H1 (cell line): ENCODE measurements around the gene STK36. TPM values are rescaled to one million over a fixed set of nuclear protein-coding genes. Genes with fewer than 3 reads are reported as not detected.

Experiments
- CTCF ChIA-PET: fragments of 300-600 bp; sonication (Branson Sonifier 250); formaldehyde crosslinking; loops from one replicate; lab custom pipeline; 2021; ENCODE audit not compliant: partially characterized antibody; lab: Charles Lee
- POLR2A ChIA-PET: fragments of 300-600 bp; sonication (Branson Sonifier 250); formaldehyde crosslinking; loops from one replicate; lab custom pipeline; 2021; ENCODE audit warnings: inconsistent platforms; ENCODE audit not compliant: partially characterized antibody; lab: Charles Lee
- DNase-seq, 2 experiments: peaks; one replicate each; pipeline versions ENCODE4 v3.0.0 to v3.0.0-alpha.2; 2010 to 2022; ENCODE audit warnings: low spot score in 2 of 2, low read depth in 1 of 2, mixed read lengths in 1 of 2
- FAIRE-seq: peaks from 2 replicates; lab custom pipeline; 2011; peaks lifted over from hg19 to GRCh38; lab: Jason Lieb, UNC
- H2AFZ ChIP-seq: 2 replicates; pipeline ENCODE4 v1.8.1; 2012; ENCODE audit warnings: low read length, inconsistent platforms
- H2AK5ac ChIP-seq: 2 replicates; pipeline ENCODE4 v1.6.1; 2013; ENCODE audit warnings: low read depth, low read length
- H2BK120ac ChIP-seq: replicated peaks from 2 replicates; pipeline ENCODE3; 2013; ENCODE audit warnings: low read depth, low read length, inconsistent platforms
- H2BK12ac ChIP-seq: 2 replicates; pipeline ENCODE4 v1.6.1; 2013; ENCODE audit warnings: low read depth, low read length
- H2BK15ac ChIP-seq: 2 replicates; pipeline ENCODE4 v1.6.1; 2013; ENCODE audit warnings: low read length
- H2BK20ac ChIP-seq: 2 replicates; pipeline ENCODE4 v1.6.1; 2013; ENCODE audit warnings: low read length
- H2BK5ac ChIP-seq: 2 replicates; pipeline ENCODE4 v1.6.1; 2013; ENCODE audit warnings: low read depth, low read length
- H3K14ac ChIP-seq: 2 replicates; pipeline ENCODE4 v1.6.1; 2013; ENCODE audit warnings: inconsistent platforms; ENCODE audit not compliant: insufficient read length
- H3K18ac ChIP-seq: 2 replicates; pipeline ENCODE4 v1.6.1; 2013; ENCODE audit warnings: low read length; ENCODE audit errors: extremely low read depth
- H3K23ac ChIP-seq: 2 replicates; pipeline ENCODE4 v1.6.1; 2013; ENCODE audit warnings: inconsistent platforms; ENCODE audit not compliant: insufficient read length
- H3K23me2 ChIP-seq: 2 replicates; pipeline ENCODE4 v1.6.1; 2013; ENCODE audit warnings: low read depth, low read length
- H3K27ac ChIP-seq: 2 replicates; pipeline ENCODE4 v1.6.1; 2011; ENCODE audit warnings: low read depth, low read length, inconsistent platforms
- H3K27me3 ChIP-seq, 4 experiments: replicated peaks in 1 of 4; 1 replicate in 1 of 4; 2 replicates in 3 of 4; pipeline versions ENCODE4 v1.6.1 to v1.8.1; 2011 to 2013; ENCODE audit warnings: low read length in 3 of 4, mild to moderate bottlenecking in 3 of 4, inconsistent platforms in 2 of 4, mixed read lengths in 2 of 4, moderate library complexity in 1 of 4; ENCODE audit not compliant: control insufficient read depth in 3 of 4, insufficient read depth in 3 of 4; ENCODE audit errors: extremely low read depth in 1 of 4
- H3K36me3 ChIP-seq, 4 experiments: 2 replicates each; pipeline versions ENCODE4 v1.6.1 to v1.8.1; 2011 to 2013; ENCODE audit warnings: mild to moderate bottlenecking in 4 of 4, low read length in 3 of 4, moderate library complexity in 2 of 4, control low read depth in 1 of 4, inconsistent platforms in 1 of 4; ENCODE audit not compliant: insufficient read depth in 4 of 4, control insufficient read depth in 2 of 4
- H3K4ac ChIP-seq: replicated peaks from 2 replicates; pipeline ENCODE3; 2013; ENCODE audit warnings: low read length, low read depth, mixed read lengths, inconsistent platforms; ENCODE audit not compliant: insufficient read length
- H3K4me1 ChIP-seq, 4 experiments: replicated peaks in 1 of 4; 1 replicate in 1 of 4; 2 replicates in 3 of 4; pipeline versions ENCODE4 v1.6.1 to v1.8.1; 2011 to 2013; ENCODE audit warnings: low read length in 3 of 4, inconsistent platforms in 2 of 4, mixed read lengths in 1 of 4; ENCODE audit not compliant: insufficient read depth in 4 of 4, control insufficient read depth in 3 of 4
- H3K4me2 ChIP-seq, 2 experiments: 2 replicates each; pipeline versions ENCODE4 v1.6.1 to v1.8.1; 2011 to 2013; ENCODE audit warnings: low read depth in 2 of 2, low read length in 2 of 2, control low read depth in 1 of 2, inconsistent platforms in 1 of 2, mild to moderate bottlenecking in 1 of 2; ENCODE audit not compliant: insufficient read depth in 1 of 2
- H3K4me3 ChIP-seq, 4 experiments: fragments of 200-600, 300-600 bp in 1 of 4; sonication (generic), shearing (Covaris generic), sonication (Bioruptor Twin) in 1 of 4; 2 replicates each; pipeline versions ENCODE4 v1.5.1 to v1.8.1; 2011 to 2016; ENCODE audit warnings: low read length in 4 of 4, low read depth in 3 of 4, control low read depth in 2 of 4, inconsistent platforms in 2 of 4, mild to moderate bottlenecking in 2 of 4, mixed read lengths in 1 of 4, moderate library complexity in 1 of 4; ENCODE audit not compliant: insufficient read depth in 2 of 4; ENCODE audit errors: extremely low read depth in 1 of 4
- H3K56ac ChIP-seq: replicated peaks from 2 replicates; pipeline ENCODE3; 2013; ENCODE audit warnings: low read depth, mild to moderate bottlenecking, mixed read lengths, low read length, inconsistent platforms; ENCODE audit not compliant: insufficient read length
- H3K79me1 ChIP-seq: 2 replicates; pipeline ENCODE4 v1.6.1; 2013; ENCODE audit warnings: low read depth, low read length, control low read depth
- H3K79me2 ChIP-seq, 2 experiments: 2 replicates each; pipeline versions ENCODE4 v1.6.1 to v1.8.1; 2012 to 2013; ENCODE audit warnings: low read length in 2 of 2, mild to moderate bottlenecking in 2 of 2, inconsistent platforms in 1 of 2; ENCODE audit not compliant: insufficient read depth in 2 of 2, control insufficient read depth in 1 of 2
- H3K9ac ChIP-seq, 4 experiments: replicated peaks in 1 of 4; 1 replicate in 1 of 4; 2 replicates in 3 of 4; pipeline versions ENCODE4 v1.6.1 to v1.8.1; 2011 to 2013; ENCODE audit warnings: low read depth in 3 of 4, low read length in 3 of 4, control low read depth in 2 of 4, mild to moderate bottlenecking in 2 of 4, moderate library complexity in 2 of 4, inconsistent platforms in 1 of 4; ENCODE audit errors: extremely low read depth in 1 of 4
- H3K9me3 ChIP-seq, 2 experiments: 2 replicates each; pipeline versions ENCODE4 v1.6.1 to v1.8.1; 2012 to 2013; ENCODE audit warnings: mild to moderate bottlenecking in 2 of 2, moderate library complexity in 2 of 2, control low read depth in 1 of 2, inconsistent platforms in 1 of 2, low read depth in 1 of 2, low read length in 1 of 2, mixed read lengths in 1 of 2; ENCODE audit not compliant: insufficient read depth in 2 of 2
- H4K20me1 ChIP-seq, 2 experiments: replicated peaks in 1 of 2; 2 replicates each; pipeline versions ENCODE3 to v1.8.1; 2011 to 2013; ENCODE audit warnings: inconsistent platforms in 2 of 2, low read length in 2 of 2, mild to moderate bottlenecking in 1 of 2; ENCODE audit not compliant: insufficient read depth in 2 of 2, control insufficient read depth in 1 of 2
- H4K5ac ChIP-seq: 2 replicates; pipeline ENCODE4 v1.6.1; 2013; ENCODE audit warnings: low read length, low read depth, mixed read lengths, inconsistent platforms; ENCODE audit not compliant: insufficient read length
- H4K8ac ChIP-seq: 2 replicates; pipeline ENCODE4 v1.8.0; 2013; ENCODE audit warnings: mild to moderate bottlenecking, moderate library complexity, low read length, inconsistent platforms; ENCODE audit not compliant: insufficient read depth; ENCODE audit errors: extremely low read depth
- H4K91ac ChIP-seq: replicated peaks from 2 replicates; pipeline ENCODE3; 2013; ENCODE audit warnings: low read length, mixed read lengths, inconsistent platforms; ENCODE audit not compliant: insufficient read length
- ASH2L ChIP-seq: fragments of 200-600, 300-600 bp; sonication (generic); IDR thresholded peaks from one replicate; pipeline ENCODE4 v1.7.1; 2017; ENCODE audit warnings: low read length
- CTCF ChIP-seq, 3 experiments: IDR thresholded peaks; 1 replicate in 2 of 3; 2 replicates in 1 of 3; pipeline versions ENCODE4 v1.5.1 to v1.6.1; 2011; ENCODE audit warnings: low read length in 3 of 3, mild to moderate bottlenecking in 3 of 3, inconsistent platforms in 2 of 3, low read depth in 1 of 3, moderate library complexity in 1 of 3; ENCODE audit not compliant: insufficient read depth in 1 of 3; ENCODE audit errors: control extremely low read depth in 1 of 3
- EGR1 ChIP-seq: IDR thresholded peaks from 2 replicates; pipeline ENCODE4 v1.6.1; 2011; ENCODE audit warnings: low read depth, low read length, borderline replicate concordance
- EP300 ChIP-seq, 2 experiments: IDR thresholded peaks; 1 replicate in 1 of 2; 2 replicates in 1 of 2; pipeline ENCODE4 v1.6.1; 2011 to 2012; ENCODE audit warnings: low read depth in 2 of 2, low read length in 2 of 2, mild to moderate bottlenecking in 2 of 2, borderline replicate concordance in 1 of 2, inconsistent platforms in 1 of 2, moderate library complexity in 1 of 2
- GABPA ChIP-seq: IDR thresholded peaks from 2 replicates; pipeline ENCODE4 v1.6.1; 2011; ENCODE audit warnings: mild to moderate bottlenecking, low read length, moderate library complexity, borderline replicate concordance; ENCODE audit not compliant: insufficient read depth
- KDM5A ChIP-seq: fragments of 200-600 bp; IDR thresholded peaks from 2 replicates; pipeline ENCODE4 v1.7.1; 2012; ENCODE audit warnings: mild to moderate bottlenecking, low read length, inconsistent platforms, mixed read lengths
- PHF8 ChIP-seq: fragments of 200-600 bp; sonication (generic); conservative IDR thresholded peaks from 2 replicates; pipeline ENCODE4 v1.7.1; 2012; ENCODE audit warnings: low read depth, mild to moderate bottlenecking, inconsistent platforms, low read length, moderate library complexity
- RXRA ChIP-seq: IDR thresholded peaks from 2 replicates; pipeline ENCODE4 v1.6.1; 2011; ENCODE audit warnings: low read depth, mild to moderate bottlenecking, low read length, moderate library complexity; ENCODE audit not compliant: insufficient read depth
- SP1 ChIP-seq: IDR thresholded peaks from 2 replicates; pipeline ENCODE4 v1.6.1; 2011; ENCODE audit warnings: low read depth, low read length
- TBP ChIP-seq: IDR thresholded peaks from 2 replicates; pipeline ENCODE4 v1.6.1; 2011; ENCODE audit warnings: low read depth, low read length, improper control_type of control experiment
- WGBS, 2 experiments: shearing (Covaris generic) in 1 of 2; methylation state at CpG; one replicate each; pipeline versions ENCODE4 v1.1.6 to v1.1.7; 2013 to 2015; ENCODE audit warnings: low lambda C conversion rate in 2 of 2, mixed read lengths in 2 of 2, inconsistent platforms in 1 of 2, low coverage in 1 of 2, missing lambda C conversion rate in 1 of 2; ENCODE audit not compliant: insufficient replicate concordance in 2 of 2, insufficient coverage in 1 of 2, insufficient read length in 1 of 2; ENCODE audit errors: extremely low coverage in 1 of 2, missing lambda C conversion rate in 1 of 2; 5-methylcytosine and 5-hydroxymethylcytosine counted together
- polyA plus RNA-seq, 7 experiments: library from polyadenylated mRNA; depleted of rRNA in 3 of 7; stranded (reverse) in 5 of 7; unstranded in 2 of 7; fragments of >200 nt in 5 of 7; fragments of 200-250 nt in 2 of 7; gene quantifications; 1 replicate in 5 of 7; 2 replicates in 1 of 7; 4 replicates in 1 of 7; pipeline versions ENCODE4 v1.2.1 to v1.2.3, GENCODE V29; 2011 to 2013; ENCODE audit warnings: missing spikeins in 2 of 7, mixed read lengths in 2 of 7
- total RNA-seq: library from RNA; stranded (reverse); fragmentation: NEBNext Ultra II Directional; extraction: Animal tissue kit (Norgen Biotek cat#: 25700); gene quantifications from 2 replicates; pipeline ENCODE4 v1.2.1, GENCODE V29; 2021

The STK36 gene
- total and polyA plus RNA-seq, 2 of the 8 experiments (the other 6 are each of a cell fraction or from before 2014, with no cell fraction given) = 41.4 to 57.6 TPM

GRCh38 chr2:218722419-218722818 is 50.5 kb downstream of the STK36 start:
- Histone ChIP-seq H3K79me2 (peaks cover 11 to 87% of the 10 kb centered on the region in 2 experiments), H3K14ac (no peak overlapping the region), H4K5ac (no peak overlapping the region), H2BK120ac (no peak overlapping the region), H3K18ac (no peak overlapping the region), H3K4me1 (peaks cover 0 to 15% (median 3%) of the 10 kb centered on the region in 4 experiments; a peak in 3 of 7 replicates), H4K91ac (no peak overlapping the region), H3K56ac (no peak overlapping the region), H3K4me3 (no peak overlapping the region), H2AK5ac (no peak overlapping the region), H2BK12ac (no peak overlapping the region), H2BK5ac (no peak overlapping the region), H3K36me3 (peaks cover 0 to 3% (median under 1%) of the 10 kb centered on the region in 4 experiments; a peak in 2 of 8 replicates), H3K23me2 (no peaks in the 10 kb centered on the region), H3K23ac (no peak overlapping the region), H3K27ac (no peak overlapping the region), H3K27me3 (no peaks in the 10 kb centered on the region), H3K9ac (no peak overlapping the region), H3K4ac (no peak overlapping the region), H3K9me3 (peaks cover 0 to under 1% of the 10 kb centered on the region in 2 experiments; a peak in 1 of 4 replicates), H2BK15ac (no peak overlapping the region), H2BK20ac (no peak overlapping the region), H4K20me1 (peaks cover 3 to 6% of the 10 kb centered on the region in 2 experiments), H2AFZ (no peak overlapping the region), H3K4me2 (no peak overlapping the region), H3K79me1 (peaks cover 2% of the 10 kb centered on the region; the same call in 1 of the 2 replicates), H4K8ac (no peak overlapping the region)
- FAIRE-seq (no peak), DNase-seq (no peak)
- ChIA-PET CTCF (interaction anchor here (1.1 to 3.4 kb wide), 11 partner anchors 8 to 307 kb away, joined by 3 to 25 read pairs (median 7); partner anchors contain the start of gene TTLL4), POLR2A (interaction anchor here (0.6 to 1.8 kb wide), 6 partner anchors 9 to 123 kb away, joined by 3 to 10 read pairs (median 4); partner anchors contain the start of genes CYP27A1 and TTLL4)
- WGBS, 2 experiments = 91% methylated on average over 1 of the region's 1 CpG; no CpG with 5 or more reads in 1 of the 2 experiments
- no peak for TF ChIP-seq ASH2L
- no peak for TF ChIP-seq TBP
- TF ChIP-seq RXRA = no peak
- no peak for TF ChIP-seq EGR1
- TF ChIP-seq CTCF (IDR thresholded peaks at IDR 0.05; ENCODE audit: control extremely low read depth in 1 of 3, insufficient read depth in 1 of 3, low read depth in 1 of 3, low read length in 3 of 3) = no peak
- TF ChIP-seq EP300 (IDR thresholded peaks at IDR 0.05; ENCODE audit: borderline replicate concordance in 1 of 2, low read depth in 2 of 2, low read length in 2 of 2) = no peak
- no peak for TF ChIP-seq GABPA
- no peak for TF ChIP-seq SP1
- TF ChIP-seq KDM5A = no peak
- no peak for TF ChIP-seq PHF8
